HG02840 (cell line): ENCODE data around the gene SAC3D1.
A peak's percentile ranks its signal among the peaks of the same experiment; 100 is the strongest.
"Not testable (repeated sequence)": the region's sequence is repeated elsewhere in the genome, so short reads cannot be mapped to it uniquely, and the experiment has no call there.

Source experiments
- ATAC-seq: cut with Tn5 transposase; IDR thresholded peaks from one replicate; pipeline ENCODE4 v1.9.1; 2021; ENCODE audit warnings: mild to moderate bottlenecking, moderate library complexity, moderate number of reproducible peaks; ENCODE audit not compliant: unreplicated experiment, low FRiP score

The SAC3D1 gene

GRCh38 chr11:65040847-65041622 lies at the start of gene SAC3D1:
Gene SAC3D1, plus strand, starts transcription at chr11:65041210. Its CDS starts 83 bp downstream, at chr11:65041293.
- peak; percentile 81 for ATAC-seq

GRCh38 chr11:64994318-64994717 lies 46.7 kb upstream of the SAC3D1 start:
- ATAC-seq: no peak

GRCh38 chr11:64996327-64996709 lies 44.7 kb upstream of the SAC3D1 start:
- no peak for ATAC-seq

- no peak for ATAC-seq
These were observed 44.2 kb upstream of the SAC3D1 start, which contains the start of gene BATF2 for GRCh38 chr11:64996710-64997380. Gene BATF2, minus strand, starts transcription at chr11:64996971. Its CDS starts 57 bp downstream, at chr11:64996914.

- no peak for ATAC-seq
These were observed 42.9 kb upstream of the SAC3D1 start for GRCh38 chr11:64998141-64998540.

- ATAC-seq: no peak
These were observed 42.1 kb upstream of the SAC3D1 start for GRCh38 chr11:64998690-64999431.

- no peak for ATAC-seq
These were observed 41.5 kb upstream of the SAC3D1 start for GRCh38 chr11:64999478-64999877.

- ATAC-seq: no peak
These were observed 38.3 kb upstream of the SAC3D1 start for GRCh38 chr11:65002706-65003105.

- no peak for ATAC-seq
These were observed 37.7 kb upstream of the SAC3D1 start for GRCh38 chr11:65003282-65003681.

GRCh38 chr11:65003968-65004367 lies 37.0 kb upstream of the SAC3D1 start:
- not testable (repeated sequence) for ATAC-seq

- no peak for ATAC-seq
These were observed 33.0 kb upstream of the SAC3D1 start for GRCh38 chr11:65008016-65008415.

GRCh38 chr11:65008873-65009272 lies 32.1 kb upstream of the SAC3D1 start:
- no peak for ATAC-seq

- peak; percentile 61 for ATAC-seq
These were observed 27.7 kb upstream of the SAC3D1 start for GRCh38 chr11:65013130-65013887.

- peak; percentile 69 for ATAC-seq
These were observed 26.9 kb upstream of the SAC3D1 start, which contains the start of gene ARL2 for GRCh38 chr11:65013888-65014725. Gene ARL2, plus strand, starts transcription at chr11:65014160. Its CDS starts 48 bp downstream, at chr11:65014208.

- ATAC-seq: peak; percentile 7
These were observed 26.2 kb upstream of the SAC3D1 start for GRCh38 chr11:65014726-65015227.

- ATAC-seq: no peak
These were observed 24.3 kb upstream of the SAC3D1 start for GRCh38 chr11:65016705-65017104.

GRCh38 chr11:65017937-65018336 lies 23.1 kb upstream of the SAC3D1 start:
- ATAC-seq: no peak

GRCh38 chr11:65019824-65020223 lies 21.2 kb upstream of the SAC3D1 start:
- ATAC-seq: no peak

- ATAC-seq: no peak
These were observed 20.0 kb upstream of the SAC3D1 start for GRCh38 chr11:65021003-65021402.
